K562 (cell line): ENCODE data around the gene IQCN. TPM values are rescaled to one million over a fixed set of nuclear protein-coding genes. Genes with fewer than 3 reads are reported as not detected.
A peak's percentile ranks its signal among the peaks of the same experiment; 100 is the strongest.

Experiments used
- ATAC-seq: fragments of 200-7000 bp; cut with Tn5 transposase; 3 replicates; pipeline ENCODE4 v1.9.1; 2020; ENCODE audit warnings: moderate library complexity
- BruUV-seq: library from RNA; stranded (reverse); fragments of 400-500 nt; replicated peaks from 2 replicates; lab custom pipeline; 2021; lab: Mats Ljungman, UMichigan
- CTCF ChIA-PET: fragments of 300-600 bp; formaldehyde crosslinking; extraction: SDS; loops from one replicate; lab custom pipeline; 2021; ENCODE audit warnings: low intra/inter-chr PET ratio; lab: Yijun Ruan, JAX
- POLR2A ChIA-PET: fragments of 300-600, 350-650 bp; sonication (Branson Sonifier 250); formaldehyde crosslinking; extraction: SDS; loops from one replicate; lab custom pipeline; 2021; ENCODE audit warnings: antibody characterized with exemption, inconsistent platforms; lab: Yijun Ruan, JAX
- DNase-seq, 4 experiments: peaks; one replicate each; pipeline versions ENCODE4 v3.0.0 to v3.0.0-alpha.2; 2011 to 2018; ENCODE audit warnings: low spot score in 3 of 4, mixed read lengths in 3 of 4; ENCODE audit errors: extremely low read depth in 1 of 4
- FAIRE-seq: peaks from 2 replicates; lab custom pipeline; 2011; peaks lifted over from hg19 to GRCh38; lab: Jason Lieb, UNC
- H2AFZ ChIP-seq: 2 replicates; pipeline ENCODE4 v1.6.0; 2011; ENCODE audit warnings: low read depth, low read length, control low read depth, inconsistent platforms
- H3K27ac ChIP-seq: fragments of 200-600 bp; 3 replicates; pipeline ENCODE4 v1.8.0; 2011; ENCODE audit warnings: low read depth, mild to moderate bottlenecking, control low read depth, inconsistent platforms, low read length, moderate library complexity, mixed read lengths; ENCODE audit errors: extremely low read depth
- H3K27me3 ChIP-seq, 2 experiments: fragments of 300-600 bp in 1 of 2; 2 replicates in 1 of 2; 3 replicates in 1 of 2; pipeline versions ENCODE4 v1.6.0 to v1.8.0; 2011; ENCODE audit warnings: inconsistent platforms in 2 of 2, low read length in 2 of 2, mild to moderate bottlenecking in 1 of 2, mixed read lengths in 1 of 2, moderate library complexity in 1 of 2; ENCODE audit not compliant: control insufficient read depth in 2 of 2, insufficient read depth in 2 of 2
- H3K36me3 ChIP-seq: fragments of 300-600 bp; 3 replicates; pipeline ENCODE4 v1.8.0; 2011; ENCODE audit warnings: mild to moderate bottlenecking, low read length, inconsistent platforms; ENCODE audit not compliant: control insufficient read depth, insufficient read depth
- H3K4me1 ChIP-seq, 2 experiments: fragments of 200-600 bp in 1 of 2; replicated peaks in 1 of 2; 2 replicates in 1 of 2; 3 replicates in 1 of 2; pipeline versions ENCODE4 v1.5.1 to v1.8.0; 2011; ENCODE audit warnings: inconsistent platforms in 2 of 2, low read length in 2 of 2, mild to moderate bottlenecking in 1 of 2, mixed read lengths in 1 of 2, moderate library complexity in 1 of 2; ENCODE audit not compliant: control insufficient read depth in 2 of 2, insufficient read depth in 2 of 2
- H3K4me2 ChIP-seq: 2 replicates; pipeline ENCODE4 v1.6.1; 2011; ENCODE audit warnings: low read length, control low read depth, inconsistent platforms, mixed read lengths; ENCODE audit not compliant: insufficient read depth
- H3K4me3 ChIP-seq: fragments of 200-600 bp; sonication (generic), shearing (Covaris generic); 2 replicates; pipeline ENCODE4 v1.5.1; 2016; ENCODE audit warnings: control low read depth, inconsistent platforms
- H3K79me2 ChIP-seq: fragments of 200-600 bp; 3 replicates; pipeline ENCODE4 v1.8.0; 2011; ENCODE audit warnings: low read length, inconsistent platforms; ENCODE audit not compliant: control insufficient read depth, insufficient read depth
- H3K9ac ChIP-seq, 2 experiments: 2 replicates each; pipeline versions ENCODE4 v1.6.0 to v1.6.1; 2011; ENCODE audit warnings: low read depth in 2 of 2, low read length in 2 of 2, control low read depth in 1 of 2, inconsistent platforms in 1 of 2, mild to moderate bottlenecking in 1 of 2, mixed read lengths in 1 of 2; ENCODE audit not compliant: insufficient read depth in 1 of 2
- H3K9me1 ChIP-seq: one replicate; pipeline ENCODE4 v1.6.0; 2011; ENCODE audit warnings: inconsistent platforms, mild to moderate bottlenecking, low read length, moderate library complexity; ENCODE audit not compliant: control insufficient read depth, insufficient read depth
- H3K9me3 ChIP-seq: replicated peaks from 2 replicates; pipeline ENCODE4 v1.5.1; 2011; ENCODE audit warnings: low read depth, low read length, inconsistent platforms; ENCODE audit not compliant: control insufficient read depth, insufficient read depth
- H4K20me1 ChIP-seq: replicated peaks from 2 replicates; pipeline ENCODE4 v1.6.1; 2011; ENCODE audit warnings: low read length, inconsistent platforms, mixed read lengths; ENCODE audit not compliant: control insufficient read depth, insufficient read depth
- AFF4 ChIP-seq: sonication (generic); formaldehyde crosslinking; IDR thresholded peaks from 2 replicates; pipeline ENCODE4 v1.8.0; 2023; ENCODE audit warnings: mild to moderate bottlenecking, missing genetic modification reagents
- CC2D1A ChIP-seq: fragments of 450-650 bp; IDR thresholded peaks from 2 replicates; pipeline ENCODE4 v1.6.1; 2017; ENCODE audit warnings: mild to moderate bottlenecking
- CEBPB ChIP-seq: fragments of 450-650 bp; IDR thresholded peaks from 2 replicates; pipeline ENCODE4 v1.6.1; 2016; ENCODE audit warnings: missing genetic modification characterization, missing compliant biosample characterization
- FIP1L1 ChIP-seq: fragments of 200-400 bp; formaldehyde crosslinking; IDR thresholded peaks from 2 replicates; pipeline ENCODE4 v1.6.1; 2018; ENCODE audit warnings: mild to moderate bottlenecking, low read depth, low read length; ENCODE audit not compliant: poor library complexity, severe bottlenecking
- GATAD2A ChIP-seq: fragments of 450-650 bp; IDR thresholded peaks from 2 replicates; pipeline ENCODE4 v1.6.1; 2017
- HBP1 ChIP-seq: fragments of 450-650 bp; formaldehyde crosslinking; IDR thresholded peaks from 2 replicates; pipeline ENCODE4 v1.4.0; 2022; ENCODE audit warnings: missing genetic modification characterization
- MIER1 ChIP-seq: fragments of 450-650 bp; IDR thresholded peaks from 2 replicates; pipeline ENCODE4 v1.6.1; 2016; ENCODE audit warnings: antibody characterized with exemption, mild to moderate bottlenecking, low read depth
- PURB ChIP-seq: sonication (generic); formaldehyde crosslinking; IDR thresholded peaks from 2 replicates; pipeline ENCODE4 v1.9.0; 2021; ENCODE audit warnings: low read depth, mild to moderate bottlenecking, missing genetic modification reagents
- RB1 ChIP-seq: fragments of 450-650 bp; IDR thresholded peaks from 2 replicates; pipeline ENCODE4 v1.6.1; 2017; ENCODE audit warnings: low read depth, mild to moderate bottlenecking
- ZBTB33 ChIP-seq: sonication (generic); formaldehyde crosslinking; IDR thresholded peaks from 2 replicates; pipeline ENCODE4 v1.8.1; 2023; ENCODE audit warnings: mild to moderate bottlenecking, missing genetic modification reagents
- ZNF134 ChIP-seq: fragments of 250-450 bp; sonication (Bioruptor Pico); conservative IDR thresholded peaks from 2 replicates; pipeline ENCODE4 v1.4.0; 2020
- WGBS: fragments of 100-300 bp; shearing (Covaris generic); methylation state at CpG from one replicate; pipeline ENCODE4 v1.1.6; 2016; ENCODE audit warnings: low coverage, mixed read lengths; ENCODE audit not compliant: insufficient coverage; ENCODE audit errors: missing lambda C conversion rate; 5-methylcytosine and 5-hydroxymethylcytosine counted together
- in situ Hi-C: fragments of 300-500 bp; cut with MboI; formaldehyde crosslinking; loops from 4 replicates; pipeline ENCODE4 v1.15.0; 2018; ENCODE audit warnings: inconsistent platforms, mixed read lengths
- intact Hi-C: fragments of 100-400 bp; cut with micrococcal nuclease; formaldehyde crosslinking; loops from 2 replicates; pipeline ENCODE4 v1.14.2; 2022
- polyA plus RNA-seq, 8 experiments: library from polyadenylated mRNA; depleted of rRNA in 4 of 8; stranded (reverse) in 5 of 8; unstranded in 3 of 8; fragments of >200 nt; fragmentation: Nextera tagmentation in 2 of 8; fragmentation: Illumina TruSeq in 1 of 8; extraction: Ambion mirVana in 2 of 8; extraction: Trizol in 1 of 8; gene quantifications; 2 replicates each; pipeline versions ENCODE4 v1.2.1 to v1.2.3, GENCODE V29; 2011 to 2014; ENCODE audit warnings: inconsistent platforms in 1 of 8, missing spikeins in 1 of 8
- total RNA-seq, 7 experiments: library from RNA; depleted of rRNA in 6 of 7; stranded (reverse); fragments of >200 nt in 6 of 7; fragmentation: Illumina TruSeq in 2 of 7; extraction: Trizol in 2 of 7; gene quantifications; 2 replicates each; pipeline versions ENCODE4 v1.2.1 to v1.2.3, GENCODE V29; 2011 to 2021; ENCODE audit warnings: low replicate concordance in 1 of 7
- TF ChIP-seq, protein P1 (sequence below): fragments of 250-450 bp; sonication (Bioruptor Pico); IDR thresholded peaks from 2 replicates; pipeline ENCODE4 v1.8.0; 2022; ENCODE audit warnings: moderate library complexity, mild to moderate bottlenecking, inconsistent platforms

Gene IQCN
- total and polyA plus RNA-seq, 9 of the 15 experiments (the other 6 are each of a cell fraction or from before 2014, with no cell fraction given), result 0.01 to 0.07 (median 0.04) TPM; not detected in 3

DNA sequence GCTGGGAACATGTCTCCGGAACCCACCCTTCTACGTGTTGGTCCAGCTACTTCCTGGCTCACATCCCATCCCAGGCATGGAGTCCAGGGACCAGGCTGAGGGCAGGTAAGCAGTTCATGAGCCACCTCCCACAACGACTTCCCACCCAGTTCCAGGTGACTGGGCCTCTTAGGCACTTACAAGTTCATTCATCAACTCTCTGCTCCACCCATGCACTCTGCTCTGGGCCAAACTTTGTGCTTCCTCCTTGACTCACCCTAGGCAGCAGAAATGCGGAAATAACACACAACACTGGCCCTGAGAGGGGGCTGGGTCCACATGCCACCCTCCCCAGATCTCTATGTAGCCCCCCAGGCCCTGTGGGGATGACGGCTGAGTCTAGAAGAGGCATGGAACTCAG, 20.5 kb downstream of the IQCN start (continued):
- no peak for TF ChIP-seq HBP1 (CRISPR knock-in tag)
- TF ChIP-seq, protein P1, sequence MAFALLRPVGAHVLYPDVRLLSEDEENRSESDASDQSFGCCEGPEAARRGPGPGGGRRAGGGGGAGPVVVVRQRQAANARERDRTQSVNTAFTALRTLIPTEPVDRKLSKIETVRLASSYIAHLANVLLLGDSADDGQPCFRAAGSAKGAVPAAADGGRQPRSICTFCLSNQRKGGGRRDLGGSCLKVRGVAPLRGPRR (CRISPR knock-in tag), result no peak
- no peak for TF ChIP-seq MIER1
- no peak for TF ChIP-seq CC2D1A
- no peak for TF ChIP-seq GATAD2A
- TF ChIP-seq ZNF134 (CRISPR knock-in tag), result no peak
- TF ChIP-seq RB1, result no peak

DNA sequence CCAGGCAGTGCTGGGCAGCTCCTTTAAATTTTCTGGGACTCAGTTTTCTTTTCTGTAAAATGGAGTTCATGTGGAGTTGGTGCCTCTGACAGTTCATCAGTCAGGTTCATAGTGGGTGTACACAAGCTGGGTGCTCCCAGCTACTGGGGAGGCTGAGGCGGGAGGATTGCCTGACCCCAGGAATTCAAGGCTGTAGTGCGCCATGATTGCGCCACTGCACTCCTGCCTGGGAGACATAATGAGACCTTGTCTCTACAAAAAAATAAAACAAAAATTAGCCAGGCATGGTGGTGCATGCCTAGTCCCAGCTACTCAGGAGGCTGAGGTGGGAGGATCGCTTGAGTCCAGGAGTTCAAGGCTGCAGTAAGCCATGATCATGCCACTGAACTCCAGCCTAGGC, 21.1 kb downstream of the IQCN start:
- FAIRE-seq, result no peak
- H3K27ac ChIP-seq, result no peak overlapping the region
- DNase-seq, result no peak
- ATAC-seq, result no peak
- POLR2A ChIA-PET, result interaction anchor here (0.8 to 1.9 kb wide), 4 partner anchors 9 to 191 kb away, joined by 5 to 9 read pairs (median 6); no protein-coding TSS in a partner anchor
- intact Hi-C loops, result loop anchor here (5.0 kb wide), 1 partner anchor 191 kb away; no protein-coding TSS in a partner anchor
- H3K9me3 ChIP-seq, result no peaks in the 10 kb centered on the region
- TF ChIP-seq FIP1L1 (no peak), PURB (CRISPR knock-in tag) (no peak), ZBTB33 (CRISPR knock-in tag) (peak; percentile 68; the same call in 1 of the 2 replicates), CEBPB (tag) (peak; percentile 41; the same call in 1 of the 2 replicates), AFF4 (CRISPR knock-in tag) (no peak)
- TF ChIP-seq, all 486 proteins: peak for 2
- H3K4me2 ChIP-seq, result no peak overlapping the region
- H3K9ac ChIP-seq, result no peak overlapping the region
- no TSS peak for BruUV-seq
- 43% methylated on average over 4 of the region's 4 CpGs for WGBS
- no peak overlapping the region for H3K4me3 ChIP-seq
- peaks cover under 1 to 26% of the 10 kb centered on the region in 2 experiments; a peak in 3 of 5 replicates for H3K4me1 ChIP-seq
- CTCF ChIA-PET, result interaction anchor here (0.7 kb wide), 1 partner anchor 314 kb away, joined by 3 read pairs; no protein-coding TSS in a partner anchor
- no peaks in the 10 kb centered on the region for H3K9me1 ChIP-seq
- H3K36me3 ChIP-seq, result no peaks in the 10 kb centered on the region
- H3K79me2 ChIP-seq, result no peaks in the 10 kb centered on the region
- in situ Hi-C loops, result loop anchor here (5.0 kb wide), 1 partner anchor 46 kb away; no protein-coding TSS in a partner anchor
- H4K20me1 ChIP-seq, result no peaks in the 10 kb centered on the region
- no peak overlapping the region for H2AFZ ChIP-seq
- peaks cover 6 to 15% of the 10 kb centered on the region in 2 experiments; a peak in 3 of 5 replicates for H3K27me3 ChIP-seq
